Medulla oblongata (tissue), 1 donor: Measurements from ENCODE around the gene MSN.
"Not testable (repeated sequence)": the region's sequence is repeated elsewhere in the genome, so short reads cannot be mapped to it uniquely, and the experiment has no call there.

ENCODE experiments used
- DNase-seq: peaks from one replicate; pipeline ENCODE4 v3.0.0-alpha.2; 2015; ENCODE audit errors: extremely low spot score

MSN gene

DNA sequence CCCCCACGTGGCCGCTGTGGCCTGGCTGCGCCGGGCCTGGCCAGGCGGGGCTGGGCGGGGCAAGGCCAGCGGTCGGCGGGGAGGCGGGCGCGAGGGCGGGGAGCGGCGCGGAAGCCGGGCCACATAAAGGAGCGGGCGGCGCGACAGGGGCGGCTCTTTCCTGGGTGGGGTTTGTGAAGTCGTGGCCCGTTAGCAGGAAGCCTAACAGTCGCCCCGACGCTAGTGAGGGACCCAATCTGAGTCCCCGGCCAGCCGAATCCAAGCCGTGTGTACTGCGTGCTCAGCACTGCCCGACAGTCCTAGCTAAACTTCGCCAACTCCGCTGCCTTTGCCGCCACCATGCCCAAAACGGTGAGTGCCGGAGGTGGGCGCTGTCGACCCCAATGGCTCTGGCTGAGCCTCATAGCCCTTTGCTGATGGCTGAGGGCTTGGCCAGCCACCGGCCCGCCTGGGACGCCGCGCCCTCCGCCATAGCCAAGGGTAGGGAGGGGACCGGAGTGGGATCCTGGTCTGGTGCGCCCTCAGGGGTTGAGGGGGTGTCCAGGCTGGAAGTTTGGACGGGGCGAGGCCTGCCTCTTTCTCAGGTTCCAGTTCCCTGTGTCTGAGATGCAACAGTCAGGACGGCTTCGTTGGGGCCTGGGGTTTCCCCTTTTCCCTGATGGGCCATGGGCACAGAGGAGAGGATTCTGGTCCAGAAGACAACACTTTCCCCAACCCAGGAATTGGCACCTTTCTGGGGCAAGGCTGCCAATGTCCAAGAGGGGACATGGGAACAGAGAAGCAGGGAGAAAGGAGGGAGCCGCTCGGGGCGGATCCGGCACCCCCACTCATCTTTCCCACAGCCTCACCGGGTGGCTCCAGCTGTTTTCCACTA, at the start of gene MSN:
Gene MSN, plus strand, starts transcription at position 152 of the 874 bp plus-strand sequence. Its CDS starts 188 bp downstream, at position 340.
- DNase-seq, result peak; percentile 63

GRCh38 chrX:65620096-65620705, 47.3 kb upstream of the MSN start:
- DNase-seq, result not testable (repeated sequence)

DNA sequence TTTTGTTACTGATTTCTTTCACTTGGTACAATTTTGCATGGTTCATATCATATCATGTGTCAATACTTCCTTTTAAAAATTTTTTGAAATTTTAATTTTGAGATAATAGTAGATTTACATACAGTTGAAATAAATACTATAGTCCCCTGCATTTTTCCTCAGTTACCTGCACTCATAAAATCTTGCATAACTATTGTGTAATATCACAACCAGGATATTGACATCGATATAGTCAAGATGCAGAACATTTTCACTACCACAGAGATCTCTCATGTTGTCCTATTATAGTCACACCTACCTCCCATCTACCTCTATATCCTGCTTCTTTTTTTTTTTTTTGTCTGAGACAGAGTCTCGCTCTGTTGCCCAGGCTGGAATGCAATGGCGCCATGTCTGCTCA, 36.7 kb upstream of the MSN start:
- DNase-seq, result no peak

- DNase-seq, result no peak
Measured at GRCh38 chrX:65633826-65634225, 33.6 kb upstream of the MSN start.

DNA sequence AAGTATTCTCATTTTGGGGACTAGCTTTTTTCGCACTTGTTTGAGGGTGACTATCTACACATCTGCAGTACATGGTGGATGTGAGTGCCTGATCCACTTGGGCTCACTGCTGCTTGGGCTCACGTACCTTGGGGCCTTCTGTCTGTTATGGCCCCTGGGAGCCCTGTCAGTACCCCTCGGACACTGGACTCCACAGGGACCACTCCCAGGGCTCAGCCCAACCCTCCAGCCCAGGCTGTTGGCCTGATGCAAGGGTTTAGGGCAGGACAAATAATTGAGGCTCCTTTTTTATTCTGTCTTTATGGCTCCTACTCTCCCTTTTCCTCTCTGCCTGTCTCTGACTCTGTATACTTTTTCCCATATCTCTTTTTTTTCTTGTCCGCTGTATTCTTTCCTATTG, 32.7 kb upstream of the MSN start:
- no peak for DNase-seq

- DNase-seq, result no peak
Measured at GRCh38 chrX:65635378-65635777, 32.1 kb upstream of the MSN start.

DNA sequence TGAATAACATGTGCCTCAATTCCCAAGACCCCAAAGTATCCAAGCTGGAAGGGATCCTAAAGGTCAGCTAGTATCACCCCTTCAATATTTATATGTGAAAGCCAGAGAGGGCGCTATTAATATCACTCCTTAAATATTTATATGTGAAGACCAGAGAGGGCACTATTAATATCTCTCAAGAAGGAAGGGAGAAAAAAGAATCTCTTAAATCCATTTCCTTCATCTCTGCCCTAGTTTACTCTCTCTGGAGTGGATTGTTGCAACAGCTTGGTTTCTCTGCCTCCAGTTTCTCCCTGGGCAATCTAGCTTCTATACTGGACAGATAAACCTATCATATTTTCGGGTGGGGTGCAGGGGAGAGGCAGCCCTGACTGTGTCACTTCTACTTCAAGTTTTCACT, 31.6 kb upstream of the MSN start:
- no peak for DNase-seq

GRCh38 chrX:65636261-65636660, 31.2 kb upstream of the MSN start:
- DNase-seq, result not testable (repeated sequence)

DNA sequence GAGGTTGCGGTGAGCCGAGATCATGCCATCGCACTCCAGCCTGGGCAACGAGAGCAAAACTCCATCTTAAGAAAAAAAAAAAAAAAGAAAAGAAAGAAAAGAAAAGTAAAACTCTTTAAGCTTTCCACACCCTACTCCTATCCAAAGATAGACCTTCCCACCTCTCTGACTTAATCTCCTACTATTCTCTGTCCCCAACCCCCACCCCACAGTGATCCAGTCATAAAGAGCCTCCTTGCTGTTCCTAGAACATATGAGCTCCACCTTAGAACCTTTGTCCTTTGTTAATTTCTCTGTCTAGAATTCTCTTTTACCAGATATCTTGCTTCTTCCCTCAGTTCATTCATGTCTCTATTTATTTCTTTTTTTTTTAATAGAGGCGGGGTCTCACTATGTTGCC, 30.1 kb upstream of the MSN start:
- no peak for DNase-seq

DNA sequence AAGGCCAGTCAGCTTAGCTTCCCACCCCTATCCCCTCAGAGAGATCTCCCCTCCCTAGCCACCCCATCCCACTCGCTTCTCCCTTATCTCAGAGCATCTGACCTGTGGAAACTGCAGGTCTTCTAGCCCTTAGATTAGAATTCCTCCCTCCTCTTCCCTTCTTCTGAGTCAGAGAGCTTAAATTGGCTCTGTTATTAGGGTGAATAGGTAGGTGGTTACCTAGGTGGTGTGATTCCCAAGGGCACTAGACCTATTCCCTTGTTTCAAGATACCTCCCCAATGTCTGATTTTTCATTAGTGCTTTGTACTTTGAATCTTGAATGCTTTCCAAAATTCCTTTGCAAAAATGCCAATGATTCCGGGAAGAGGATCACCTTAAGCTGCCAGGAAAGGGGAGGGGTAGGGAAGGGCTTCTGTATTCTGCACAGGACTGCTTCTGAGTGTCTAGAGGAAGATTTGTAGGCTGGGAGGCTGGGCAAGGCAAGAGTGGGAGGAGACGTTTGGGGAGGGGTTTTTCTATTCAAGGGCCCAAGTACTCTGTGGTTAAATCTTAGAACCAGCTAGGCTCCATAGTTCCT, 24.5 kb upstream of the MSN start:
- DNase-seq, result no peak

GRCh38 chrX:65643531-65644052, 23.9 kb upstream of the MSN start:
- no peak for DNase-seq

DNA sequence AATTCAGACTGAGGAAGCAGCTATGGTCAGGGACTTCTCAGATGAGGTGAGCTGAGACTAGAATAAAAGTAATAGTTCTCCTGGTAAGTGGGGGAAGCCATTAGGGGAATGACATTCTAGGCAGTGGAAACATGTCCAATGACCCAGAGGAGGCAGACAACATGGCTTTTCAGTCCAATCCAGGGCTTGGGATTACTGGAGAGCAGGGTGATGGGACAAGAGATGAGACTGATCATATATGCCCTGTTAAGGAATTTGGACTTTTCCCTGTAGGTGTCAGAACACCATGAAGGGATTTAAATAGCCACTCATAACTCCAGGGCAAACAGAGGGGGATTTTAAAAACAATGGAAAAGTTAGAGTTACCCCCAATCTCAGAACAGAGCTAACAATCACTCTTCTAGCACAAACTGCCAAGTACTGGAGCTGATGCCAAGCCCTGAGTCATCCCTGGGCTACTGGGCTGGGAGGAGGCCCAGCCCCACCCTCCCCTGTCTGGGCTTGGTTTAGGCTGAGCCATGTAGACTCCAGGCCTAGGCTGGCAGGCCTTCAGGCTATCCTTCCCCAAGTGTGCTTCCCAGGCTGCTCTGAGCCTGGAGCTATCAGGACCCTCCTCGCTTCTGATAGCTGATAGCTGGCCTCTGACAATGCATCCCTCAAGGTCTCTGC, 22.7 kb upstream of the MSN start:
- peak; percentile 75 for DNase-seq

DNA sequence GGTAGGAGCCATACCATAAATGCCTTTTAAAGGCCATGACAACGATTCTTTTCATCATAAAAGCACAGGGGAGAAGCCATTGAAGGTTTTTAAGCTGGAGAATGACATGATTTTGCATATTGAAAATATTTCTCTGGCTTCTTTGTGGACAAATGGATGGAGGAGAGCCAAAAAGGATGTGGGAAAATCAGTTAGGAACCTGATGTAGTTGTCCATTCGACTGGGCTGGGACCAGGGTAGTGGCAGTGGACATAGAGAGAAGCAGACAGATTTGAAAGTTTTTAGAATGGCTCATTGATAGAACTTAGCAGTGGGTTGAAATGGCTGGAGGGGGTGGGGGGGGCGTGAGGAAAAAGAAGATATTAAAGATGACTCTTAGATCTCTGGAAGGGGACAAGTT, 19.7 kb upstream of the MSN start:
- no peak for DNase-seq

DNA sequence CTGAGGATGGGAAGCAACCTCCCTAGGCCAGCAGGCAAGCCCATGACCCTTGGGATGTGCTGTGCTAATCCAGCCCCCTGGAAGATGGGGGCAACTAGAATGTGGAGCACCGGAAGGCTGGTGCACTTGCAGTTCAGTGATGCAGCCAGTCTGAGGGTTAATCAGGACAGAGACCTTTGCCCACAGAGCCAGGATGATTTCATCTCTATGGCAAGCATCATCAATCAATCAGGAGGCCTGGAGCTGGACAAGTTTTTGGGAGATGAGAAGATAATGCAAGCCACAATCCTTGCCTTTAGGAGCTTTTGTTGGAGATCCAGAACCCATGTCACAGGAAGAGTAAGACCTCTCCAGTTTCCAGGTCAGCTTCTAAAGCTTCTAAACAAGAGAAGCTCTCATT, 15.4 kb upstream of the MSN start:
- DNase-seq, result no peak

DNA sequence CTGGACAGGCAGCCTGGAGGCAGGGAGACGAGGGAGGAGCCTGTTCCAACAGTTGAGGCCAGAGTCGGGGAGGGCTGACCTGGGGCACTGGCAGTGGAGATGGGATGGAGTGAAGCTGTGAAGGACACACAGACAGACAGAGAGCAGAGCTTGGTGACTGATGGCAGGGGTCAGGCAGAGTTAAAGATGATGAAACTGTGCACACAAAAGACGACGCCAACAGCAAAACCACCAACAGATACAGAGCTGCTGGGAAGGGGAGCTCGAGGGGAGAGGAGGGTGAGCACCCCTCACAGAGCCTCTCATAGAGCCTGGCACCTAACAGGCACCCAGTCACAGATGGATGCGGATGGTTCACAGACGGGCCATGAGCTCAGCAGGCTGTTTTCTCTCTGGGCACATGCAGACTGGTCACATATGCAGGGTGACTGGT, 10.4 kb upstream of the MSN start:
- DNase-seq, result not testable (repeated sequence)

DNA sequence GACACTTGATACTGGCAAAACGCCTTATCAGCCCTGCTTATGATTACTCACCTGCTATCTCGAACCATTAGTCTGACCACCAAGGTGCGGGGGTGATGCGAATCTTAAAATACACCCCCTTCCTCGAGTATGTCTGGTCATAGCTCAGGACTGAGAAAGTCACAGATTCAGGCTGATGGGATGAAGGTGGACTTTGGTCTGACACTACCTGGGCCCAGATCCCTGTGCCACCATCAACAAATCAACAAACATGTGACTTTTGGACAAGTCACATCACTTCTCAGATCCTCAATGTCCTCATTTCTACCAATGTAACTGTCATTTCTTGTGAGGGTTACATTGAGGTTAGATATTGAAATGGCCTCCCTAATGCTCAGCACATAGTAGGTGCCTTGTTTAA, 9.8 kb upstream of the MSN start:
- no peak for DNase-seq

DNA sequence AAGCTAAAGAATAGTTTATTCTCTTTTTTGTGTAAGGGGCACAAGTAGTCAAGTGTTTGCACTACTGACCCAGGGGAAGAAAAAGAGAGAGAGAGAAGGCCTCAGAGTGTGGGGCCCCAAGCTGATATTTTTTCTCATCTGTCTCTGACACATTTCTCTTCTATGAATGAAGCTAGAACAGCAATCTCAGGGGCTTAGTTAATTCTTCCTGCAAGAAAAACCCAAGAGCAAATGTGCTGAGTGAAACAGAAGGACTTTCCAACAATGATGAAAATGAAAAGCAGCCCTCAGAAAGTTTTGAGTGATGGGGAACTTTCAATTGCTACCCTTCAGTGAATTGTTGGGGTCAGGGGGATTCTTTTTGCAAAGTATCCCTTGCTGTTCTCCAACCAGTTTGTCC, 9.2 kb upstream of the MSN start:
- no peak for DNase-seq

GRCh38 chrX:65667157-65667502, 324 bp upstream of the MSN start:
- DNase-seq, result no peak

DNA sequence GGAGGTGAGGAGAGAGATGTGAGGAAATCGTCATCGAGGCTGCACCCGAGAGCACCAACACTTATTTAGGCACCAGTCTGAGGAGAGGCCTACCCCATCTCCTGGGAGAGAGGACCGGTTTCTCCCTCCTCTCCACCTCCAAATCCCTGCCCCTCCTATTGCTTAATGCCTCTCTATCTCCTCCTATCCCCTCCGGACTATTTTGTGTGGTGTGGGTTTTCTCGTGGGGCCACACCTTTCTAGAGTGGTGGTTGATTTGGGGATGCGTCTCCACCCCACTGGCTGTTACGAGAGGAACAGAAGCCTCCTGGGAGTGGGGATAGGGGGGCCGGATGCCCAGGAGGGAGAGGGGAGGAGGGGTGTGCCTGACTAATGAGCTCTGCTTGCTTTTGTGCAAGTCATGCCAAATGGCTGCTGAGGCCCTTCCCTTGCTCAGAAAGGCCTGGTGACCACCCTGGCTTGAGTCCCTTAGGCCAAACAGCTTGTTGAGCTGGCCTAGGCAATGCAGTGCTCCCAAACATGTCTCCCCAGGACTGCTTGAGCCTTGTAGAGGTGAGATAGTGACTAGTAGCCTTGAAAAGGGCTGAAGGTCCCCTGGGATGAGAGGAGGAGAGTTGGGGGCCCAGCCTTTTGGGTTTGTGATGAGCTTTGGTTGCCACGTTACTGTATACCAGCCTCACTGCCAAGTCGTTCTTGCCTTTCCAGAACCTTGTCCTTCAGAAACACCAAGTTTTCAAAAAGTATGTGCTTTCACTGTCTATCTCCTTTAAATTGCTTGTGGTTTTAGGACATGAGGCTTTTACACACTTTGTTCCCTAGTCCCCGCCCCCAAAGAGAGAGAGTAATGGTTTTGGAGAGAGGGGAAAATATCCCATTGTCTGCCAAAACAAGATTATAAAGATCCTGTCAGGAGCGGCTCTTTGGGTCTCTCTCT, 1.2 kb downstream of the MSN start:
- DNase-seq, result peak; percentile 77

GRCh38 chrX:65671286-65671685, 3.8 kb downstream of the MSN start:
- DNase-seq, result no peak

DNA sequence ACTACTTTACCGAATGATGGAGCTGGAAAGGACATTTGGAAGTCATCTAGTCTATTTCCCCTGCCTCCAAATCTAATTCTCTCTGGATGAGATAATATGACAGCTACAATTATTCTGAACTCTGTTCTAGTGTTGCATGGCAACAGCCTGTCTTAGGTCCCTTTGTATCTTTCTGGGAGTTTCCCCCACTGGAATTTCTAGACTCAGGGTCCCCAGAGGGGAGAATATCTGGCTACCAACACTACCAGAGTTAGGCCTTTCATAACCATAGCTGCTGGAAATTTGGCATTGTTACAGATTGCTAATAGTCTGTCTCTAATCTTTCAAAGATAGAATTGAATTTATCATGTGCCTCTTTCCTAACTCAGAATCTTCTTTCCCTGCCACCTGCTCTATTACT, 4.5 kb downstream of the MSN start:
- no peak for DNase-seq
